Left ventricle myocardium inferior (tissue), 1 donor: ENCODE results near the gene LGALS7B. TPM values are rescaled to one million over a fixed set of nuclear protein-coding genes. Genes with fewer than 3 reads are reported as not detected.
"Not testable (repeated sequence)": the region's sequence is repeated elsewhere in the genome, so short reads cannot be mapped to it uniquely, and the experiment has no call there.

ENCODE experiments used
- DNase-seq: peaks from one replicate; pipeline ENCODE4 v3.0.0-alpha.2; 2020
- H3K27ac ChIP-seq: fragments of 200-600 bp; replicated peaks from 2 replicates; pipeline ENCODE4 v1.8.0; 2021
- H3K27me3 ChIP-seq: fragments of 200-600 bp; 2 replicates; pipeline ENCODE4 v1.8.0; 2021; ENCODE audit warnings: low read depth
- H3K36me3 ChIP-seq: fragments of 200-600 bp; 2 replicates; pipeline ENCODE4 v1.8.0; 2021
- H3K4me1 ChIP-seq: fragments of 200-600 bp; 2 replicates; pipeline ENCODE4 v1.8.0; 2021
- H3K4me3 ChIP-seq: fragments of 200-600 bp; 2 replicates; pipeline ENCODE4 v1.8.0; 2021; ENCODE audit warnings: mild to moderate bottlenecking, moderate library complexity
- H3K9me3 ChIP-seq: fragments of 200-600 bp; replicated peaks from 2 replicates; pipeline ENCODE4 v1.8.0; 2021
- intact Hi-C: fragments of 100-400 bp; cut with micrococcal nuclease; formaldehyde crosslinking; loops from one replicate; pipeline ENCODE4 v1.11.0; 2022
- total RNA-seq: library from RNA; stranded (reverse); fragmentation: NEBNext Ultra II Directional; extraction: Animal tissue kit (Norgen Biotek cat#: 25700); gene quantifications from one replicate; pipeline ENCODE4 v1.2.1, GENCODE V29; 2021
- TF ChIP-seq, protein P1 (sequence below): fragments of 200-600 bp; IDR thresholded peaks from 2 replicates; pipeline ENCODE4 v1.8.0; 2021; ENCODE audit warnings: antibody characterized with exemption, mild to moderate bottlenecking, borderline replicate concordance
- donor health status: DM: no; HTN: yes; CAD: no; lungs with severe emphysema.

The LGALS7B gene
- total RNA-seq, 1 donor from 2014 or later = not detected

- H3K27ac ChIP-seq = no peak overlapping the region
- H3K4me1 ChIP-seq = peaks cover 10% of the 10 kb centered on the region
- TF ChIP-seq, protein P1, sequence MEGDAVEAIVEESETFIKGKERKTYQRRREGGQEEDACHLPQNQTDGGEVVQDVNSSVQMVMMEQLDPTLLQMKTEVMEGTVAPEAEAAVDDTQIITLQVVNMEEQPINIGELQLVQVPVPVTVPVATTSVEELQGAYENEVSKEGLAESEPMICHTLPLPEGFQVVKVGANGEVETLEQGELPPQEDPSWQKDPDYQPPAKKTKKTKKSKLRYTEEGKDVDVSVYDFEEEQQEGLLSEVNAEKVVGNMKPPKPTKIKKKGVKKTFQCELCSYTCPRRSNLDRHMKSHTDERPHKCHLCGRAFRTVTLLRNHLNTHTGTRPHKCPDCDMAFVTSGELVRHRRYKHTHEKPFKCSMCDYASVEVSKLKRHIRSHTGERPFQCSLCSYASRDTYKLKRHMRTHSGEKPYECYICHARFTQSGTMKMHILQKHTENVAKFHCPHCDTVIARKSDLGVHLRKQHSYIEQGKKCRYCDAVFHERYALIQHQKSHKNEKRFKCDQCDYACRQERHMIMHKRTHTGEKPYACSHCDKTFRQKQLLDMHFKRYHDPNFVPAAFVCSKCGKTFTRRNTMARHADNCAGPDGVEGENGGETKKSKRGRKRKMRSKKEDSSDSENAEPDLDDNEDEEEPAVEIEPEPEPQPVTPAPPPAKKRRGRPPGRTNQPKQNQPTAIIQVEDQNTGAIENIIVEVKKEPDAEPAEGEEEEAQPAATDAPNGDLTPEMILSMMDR = no peak
- no peak for DNase-seq
- no peaks in the 10 kb centered on the region for H3K27me3 ChIP-seq
- H3K4me3 ChIP-seq = no peak overlapping the region
- H3K36me3 ChIP-seq = peaks cover 7% of the 10 kb centered on the region
- no peaks in the 10 kb centered on the region for H3K9me3 ChIP-seq
- intact Hi-C loops = no loop called here
Measured at GRCh38 chr19:38806371-38806770, 17.4 kb downstream of the LGALS7B start.

DNA sequence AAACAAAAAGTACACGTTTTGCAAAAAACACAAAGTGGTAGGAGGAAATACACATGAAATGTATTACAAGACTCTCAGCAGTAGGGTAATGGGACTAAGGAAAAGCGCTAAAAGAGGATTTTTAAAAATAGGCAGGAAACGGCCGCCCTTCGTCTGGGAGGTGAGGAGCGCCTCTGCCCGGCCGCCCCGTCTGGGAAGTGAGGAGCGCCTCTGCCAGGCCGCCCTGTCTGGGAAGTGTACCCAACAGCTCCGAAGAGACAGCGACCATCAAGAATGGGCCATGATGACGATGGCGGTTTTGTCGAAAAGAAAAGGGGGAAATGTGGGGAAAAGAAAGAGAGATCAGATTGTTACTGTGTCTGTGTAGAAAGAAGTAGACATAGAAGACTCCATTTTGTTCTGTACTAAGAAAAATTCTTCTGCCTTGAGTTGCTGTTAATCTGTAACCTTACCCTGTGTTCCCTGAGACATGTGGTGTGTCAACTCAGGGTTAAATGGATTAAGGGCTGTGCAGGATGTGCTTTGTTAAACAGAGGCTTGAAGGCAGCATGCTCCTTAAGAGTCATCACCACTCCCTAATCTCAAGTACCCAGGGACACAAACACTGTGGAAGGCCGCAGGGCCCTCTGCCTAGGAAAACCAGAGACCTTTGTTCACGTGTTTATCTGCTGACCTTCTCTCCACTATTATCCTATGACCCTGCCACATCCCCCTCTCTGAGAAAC lies 18.5 kb downstream of the LGALS7B start:
- peaks cover 10% of the 10 kb centered on the region for H3K4me1 ChIP-seq
- H3K36me3 ChIP-seq, H3K9me3 ChIP-seq, H3K27ac ChIP-seq, H3K4me3 ChIP-seq, DNase-seq, intact Hi-C loops, H3K27me3 ChIP-seq: not testable (repeated sequence)

- TF ChIP-seq, protein P1 = no peak
- no peaks in the 10 kb centered on the region for H3K27me3 ChIP-seq
- H3K4me1 ChIP-seq = peaks cover 10% of the 10 kb centered on the region
- no peaks in the 10 kb centered on the region for H3K9me3 ChIP-seq
- no peaks in the 10 kb centered on the region for H3K36me3 ChIP-seq
- no peak overlapping the region for H3K27ac ChIP-seq
- intact Hi-C loops = no loop called here
- DNase-seq = no peak
- H3K4me3 ChIP-seq = no peak overlapping the region
Measured at GRCh38 chr19:38808741-38809140, 19.7 kb downstream of the LGALS7B start.

DNA sequence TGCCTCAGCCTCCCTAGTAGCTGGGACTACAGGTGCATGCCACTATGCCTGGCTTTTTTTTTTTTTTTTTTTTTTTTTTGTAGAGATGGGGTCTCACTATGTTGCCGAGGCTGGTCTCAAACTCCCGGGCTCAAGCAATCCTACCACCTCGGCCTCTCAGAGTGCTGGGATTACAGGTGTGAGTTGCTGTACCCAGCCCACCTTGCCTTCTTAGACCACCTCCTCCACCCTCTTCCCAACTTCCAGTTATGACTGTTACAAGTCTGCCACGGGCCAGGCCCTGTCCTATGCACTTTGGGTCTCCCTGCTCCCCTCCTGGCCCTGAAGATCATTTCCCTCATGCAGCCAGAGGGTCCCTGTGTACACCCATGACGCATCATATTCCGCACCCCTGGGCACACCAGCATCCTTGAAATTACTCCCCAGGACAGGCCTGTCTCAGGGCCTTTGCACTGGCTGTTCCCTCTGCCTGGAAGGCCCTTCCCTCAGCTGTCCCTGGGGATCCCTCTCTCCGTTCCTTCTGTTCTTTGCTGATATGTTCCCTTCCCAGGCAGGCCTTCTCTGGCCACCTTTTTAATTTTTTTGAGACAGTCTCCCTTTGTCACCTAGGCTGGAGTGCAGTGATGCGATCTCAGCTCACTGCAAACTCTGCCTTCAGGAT lies 20.7 kb downstream of the LGALS7B start:
- Histone ChIP-seq H3K36me3 (peaks cover 2% of the 10 kb centered on the region), H3K9me3 (no peaks in the 10 kb centered on the region), H3K4me3 (no peak overlapping the region), H3K27ac (no peak overlapping the region), H3K4me1 (peaks cover 9% of the 10 kb centered on the region), H3K27me3 (no peaks in the 10 kb centered on the region)
- TF ChIP-seq, protein P1 = no peak
- intact Hi-C loops = no loop called here
- no peak for DNase-seq

GRCh38 chr19:38812009-38812840 lies 23.2 kb downstream of the LGALS7B start:
- H3K27ac ChIP-seq = no peak overlapping the region
- no peaks in the 10 kb centered on the region for H3K4me1 ChIP-seq
- TF ChIP-seq, protein P1 = no peak
- intact Hi-C loops = no loop called here
- H3K36me3 ChIP-seq = peaks cover 27% of the 10 kb centered on the region
- H3K27me3 ChIP-seq = no peaks in the 10 kb centered on the region
- no peaks in the 10 kb centered on the region for H3K9me3 ChIP-seq
- H3K4me3 ChIP-seq = no peak overlapping the region
- DNase-seq = no peak
